Measurements from ENCODE around the gene ZNF525. TPM values are rescaled to one million over a fixed set of nuclear protein-coding genes. Genes with fewer than 3 reads are reported as not detected.
"Not testable (repeated sequence)": the region's sequence is repeated elsewhere in the genome, so short reads cannot be mapped to it uniquely, and the experiment has no call there.

The ZNF525 gene
- 1 to 10 TPM; 3.1 to 8.9 (median 5.3) TPM for polyA plus RNA-seq (ENCODE audit: insufficient read length in 10 of 10)
- long read RNA-seq, donor 1 = 0 reads
- long read RNA-seq, donor 2 = 0 reads
- long read RNA-seq, donor 3 = 0 reads
- long read RNA-seq, donor 4 = 0 reads
- long read RNA-seq, donor 5 = 0 reads
- long read RNA-seq, donor 6, partial matches to known transcripts = 7 of 7 reads
- long read RNA-seq, donor 6, other reads (novel, unspliced or antisense) = 0 of 7 reads
- long read RNA-seq, donor 7 = 0 reads
- long read RNA-seq, donor 8, partial matches to known transcripts = 0 of 1 reads
- long read RNA-seq, donor 8, other reads (novel, unspliced or antisense) = 0 of 1 reads
- long read RNA-seq, donor 9 = 0 reads

DNA sequence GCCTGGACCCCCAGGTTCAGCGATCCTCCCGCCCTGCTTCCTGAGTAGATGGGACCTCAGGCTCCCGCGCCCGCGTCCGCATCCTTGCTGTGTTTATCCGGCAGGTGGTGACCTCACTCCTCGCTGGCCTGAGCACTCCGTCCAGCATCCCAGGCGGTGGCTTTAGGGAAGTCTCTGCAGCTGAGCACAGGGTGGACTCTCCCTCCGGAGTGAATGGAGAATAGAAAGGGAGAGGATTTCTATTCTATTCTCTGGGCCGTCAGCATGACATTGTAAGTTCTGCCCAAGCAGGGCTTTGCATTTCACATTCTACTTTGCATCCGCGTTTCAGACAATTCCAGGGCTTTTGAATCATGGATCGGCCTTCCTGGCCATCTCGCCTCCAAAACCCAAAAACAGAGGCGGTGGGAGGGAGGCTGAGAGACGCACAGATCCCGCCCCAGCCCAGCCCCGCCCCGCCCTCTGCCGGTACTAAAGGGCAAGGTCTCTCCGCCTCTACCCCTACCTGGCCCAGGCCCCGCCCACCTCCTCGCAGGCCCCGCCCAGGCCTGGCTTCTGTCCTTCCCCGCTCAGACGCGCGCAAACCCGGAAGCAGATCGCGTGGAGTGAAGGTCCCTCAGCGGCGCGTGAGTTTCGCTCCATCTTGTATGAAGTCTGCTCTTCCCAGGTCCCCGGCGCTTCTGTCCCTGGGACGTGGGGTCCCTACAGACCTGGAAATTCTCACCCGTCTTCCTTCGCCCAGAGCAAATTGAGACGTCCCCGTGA is at the start of gene ZNF525:
Gene ZNF525 (plus strand): TSS at position 572 of the 765 bp plus-strand sequence. CDS start 6,577 bp downstream, outside the sequence.
- DNase-seq = peak; percentile 60 to 87 (median 86)

DNA sequence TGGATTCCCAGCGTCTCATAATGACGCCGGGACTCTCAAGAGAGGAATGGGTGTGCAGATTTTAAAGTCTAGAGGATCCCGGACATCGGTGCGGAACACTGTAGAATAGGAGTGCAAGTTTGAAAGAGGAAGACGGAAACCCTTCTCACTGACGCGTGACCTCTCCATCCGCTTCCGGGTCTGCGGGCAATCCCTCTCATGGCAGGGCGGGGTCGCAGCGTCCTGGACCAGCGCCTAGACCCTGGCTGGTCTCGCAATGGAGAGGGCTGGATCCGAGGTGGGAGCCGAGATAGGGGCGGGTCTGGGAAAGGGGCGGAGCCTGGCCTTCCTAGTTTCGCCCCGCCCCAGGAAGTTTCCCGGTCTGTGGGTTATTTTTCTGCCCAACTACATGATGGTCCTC is 36.5 kb upstream of the ZNF525 start:
- DNase-seq = peak in 2 of 3 donors; percentile 47

DNA sequence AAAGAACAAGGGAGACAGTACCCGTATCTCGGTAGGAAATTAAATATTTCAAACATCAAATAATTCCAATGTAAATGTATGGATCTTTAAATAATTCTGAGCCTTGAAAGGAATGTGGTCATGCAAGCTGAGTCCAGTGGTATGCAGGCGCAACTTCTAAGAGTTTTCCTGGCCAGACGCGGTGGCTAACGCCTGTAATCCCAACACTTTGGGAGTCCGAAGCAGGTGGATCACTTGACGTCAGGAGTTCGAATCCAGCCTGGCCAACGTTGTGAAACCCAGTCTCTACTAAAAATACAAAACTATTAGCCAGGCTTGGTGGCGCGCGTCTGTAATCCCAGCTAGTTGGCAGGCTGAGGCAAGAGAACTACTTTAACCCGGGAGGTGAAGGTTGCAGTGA is 33.0 kb upstream of the ZNF525 start:
- DNase-seq = no peak

DNA sequence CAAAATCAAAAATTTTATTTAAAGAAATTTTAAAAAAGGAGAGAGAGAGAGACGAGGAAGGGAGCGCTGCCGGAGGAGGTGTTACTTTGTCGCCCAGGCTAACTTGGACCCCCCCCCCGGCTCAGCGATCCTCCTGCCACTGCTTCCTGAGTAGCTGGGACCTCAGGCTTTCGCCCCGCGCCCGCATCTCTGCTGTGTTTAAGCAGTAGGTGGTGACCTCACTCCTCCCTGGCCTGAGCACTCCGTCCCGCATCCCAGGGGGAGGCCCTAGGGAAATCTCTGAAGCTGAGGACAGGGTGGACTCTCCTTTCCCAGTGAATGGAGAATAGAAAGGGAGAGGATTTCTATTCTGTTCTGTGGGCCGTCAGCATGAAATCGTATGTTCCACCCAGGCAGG is 32.4 kb upstream of the ZNF525 start:
- peak in 1 of 3 donors; percentile 77 for DNase-seq

DNA sequence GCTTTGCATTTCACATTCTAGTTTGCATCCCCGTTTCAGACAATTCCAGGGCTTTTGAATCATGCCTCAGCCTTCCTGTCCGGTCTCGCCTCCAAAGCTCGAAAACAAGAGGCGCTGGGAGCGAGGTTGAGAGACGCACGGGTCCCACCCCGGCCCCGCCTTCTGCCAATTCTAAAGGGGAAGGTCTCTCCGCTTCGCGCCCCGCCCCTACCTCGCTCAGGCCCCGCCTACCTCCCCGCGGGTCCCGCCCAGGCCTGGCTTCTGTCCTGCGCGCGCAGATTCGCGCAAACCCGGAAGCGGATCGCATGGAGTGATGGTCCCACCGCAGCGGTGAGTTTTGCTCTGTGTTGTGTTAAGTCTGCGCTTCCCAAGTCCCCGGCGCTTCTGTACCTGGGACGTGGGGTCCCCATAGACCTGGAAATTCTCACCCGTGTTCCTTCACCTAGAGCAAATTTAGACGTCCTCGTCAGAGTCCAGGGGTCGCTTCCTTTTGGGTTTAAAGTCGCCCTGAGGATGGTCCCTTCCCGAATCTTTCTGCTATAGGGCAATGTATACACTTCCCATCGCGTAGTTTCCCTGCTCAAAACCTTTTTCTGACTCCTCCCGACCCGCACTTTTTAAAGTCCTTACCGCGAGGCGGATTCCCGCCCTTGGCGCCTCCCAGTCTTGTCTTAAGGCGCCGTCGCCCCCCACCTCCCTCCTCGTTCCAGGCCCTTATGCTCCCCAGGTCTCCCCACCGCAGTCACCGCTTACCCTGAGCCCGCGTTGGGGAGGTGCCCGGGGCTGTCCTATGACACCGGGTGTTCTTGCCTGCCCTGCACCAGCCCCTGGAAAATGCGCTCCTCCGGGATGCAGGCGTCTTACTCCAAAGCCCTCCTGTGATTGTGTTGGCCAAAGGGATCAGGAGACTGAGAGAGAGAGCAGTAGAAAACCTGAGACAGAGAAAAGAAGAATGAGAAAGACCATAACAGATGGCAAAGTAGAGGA is 31.7 kb upstream of the ZNF525 start, which contains the start of gene ZNF845:
Gene ZNF845 (plus strand): TSS at position 287 of the 987 bp plus-strand sequence. CDS start 7,559 bp downstream, outside the sequence.
- peak; percentile 89 to 97 (median 92) for DNase-seq

DNA sequence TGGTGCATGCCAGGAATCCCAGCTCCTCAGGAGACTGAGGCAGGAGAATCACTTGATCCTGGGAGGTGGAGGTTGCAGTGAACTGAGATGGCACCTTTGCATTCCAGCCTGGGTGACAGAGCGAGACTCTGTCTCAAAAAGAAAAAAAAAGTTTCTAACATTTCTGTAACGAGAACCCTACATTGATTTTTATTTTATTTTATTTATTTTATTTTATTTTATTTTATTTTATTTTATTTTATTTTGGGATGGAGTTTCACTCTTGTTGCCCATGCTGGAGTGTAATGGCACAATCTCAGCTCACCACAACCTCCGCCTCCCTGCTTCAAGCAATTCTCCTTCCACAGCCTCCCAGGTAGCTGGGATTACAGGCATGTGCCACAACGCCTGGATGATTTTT is 21.1 kb upstream of the ZNF525 start:
- DNase-seq = not testable (repeated sequence)

DNA sequence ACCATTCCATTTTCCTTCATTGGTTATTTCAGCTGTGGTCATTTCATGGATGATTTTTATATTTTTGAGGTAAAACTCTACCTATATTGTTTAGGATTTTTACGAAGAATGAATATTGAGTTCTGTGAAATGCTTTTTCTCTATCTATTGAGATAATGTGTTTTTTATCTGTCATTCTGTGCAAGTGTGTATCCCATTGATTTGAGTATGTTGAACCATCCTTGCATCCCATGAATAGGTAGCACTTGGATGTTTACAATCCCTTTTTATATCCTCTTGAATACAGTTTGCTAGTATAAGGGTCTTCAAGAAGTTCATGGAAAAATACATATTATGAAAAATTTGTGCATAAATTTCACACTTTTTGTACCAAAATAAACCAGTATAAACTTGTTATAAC is 9.8 kb upstream of the ZNF525 start:
- no peak for DNase-seq

DNA sequence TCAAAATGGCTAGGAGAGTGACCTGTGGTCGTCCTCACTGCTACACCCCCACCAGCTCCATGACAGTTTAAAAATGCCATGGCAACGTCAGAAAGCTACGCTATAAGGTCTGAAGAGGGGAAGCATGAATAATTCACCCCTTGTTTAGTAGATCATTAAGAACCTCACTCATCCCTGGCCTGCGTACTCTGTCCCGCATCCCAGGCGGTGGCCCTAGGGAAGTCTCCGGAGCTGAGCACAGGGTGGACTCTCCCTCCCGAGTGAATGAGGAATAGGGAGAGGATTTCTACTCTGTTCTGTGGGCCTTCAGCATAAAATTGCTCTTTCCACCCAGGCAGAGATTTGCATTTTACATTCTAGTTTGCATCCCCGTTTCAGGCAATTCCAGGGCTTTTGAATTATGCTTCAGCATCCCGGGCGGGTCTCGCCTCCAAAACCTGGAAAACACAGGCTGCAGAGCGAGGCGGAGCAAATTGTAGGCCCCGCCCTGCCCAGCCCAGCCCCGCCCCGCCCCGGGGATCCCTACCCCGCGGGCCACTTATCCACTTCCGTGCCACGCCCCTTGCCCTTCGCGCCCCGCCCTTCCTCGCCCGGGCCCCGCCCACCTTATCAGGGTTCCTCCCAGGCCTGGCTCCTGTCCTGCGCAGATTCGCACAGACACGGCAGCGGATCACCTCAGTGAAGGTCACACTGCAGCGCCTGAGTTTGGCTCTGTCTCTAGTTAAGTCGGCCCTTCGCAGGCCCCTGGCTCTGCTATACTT is 7.5 kb upstream of the ZNF525 start:
- DNase-seq = no peak

DNA sequence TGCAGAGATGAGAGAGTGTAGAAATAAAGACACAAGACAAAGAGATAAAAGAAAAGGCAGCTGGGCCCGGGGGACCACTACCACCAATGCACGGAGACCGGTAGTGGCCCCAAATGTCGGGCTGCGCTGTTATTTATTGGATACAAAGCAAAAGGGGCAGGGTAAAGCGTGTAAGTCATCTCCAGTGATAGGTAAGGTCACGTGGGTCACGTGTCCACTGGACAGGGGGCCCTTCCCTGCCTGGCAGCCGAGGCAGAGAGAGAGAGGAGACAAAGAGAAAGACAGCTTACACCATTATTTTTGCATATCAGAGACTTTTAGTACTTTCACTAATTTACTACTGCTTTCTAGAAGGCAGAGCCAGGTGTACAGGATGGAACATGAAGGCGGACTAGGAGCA is 5.4 kb upstream of the ZNF525 start:
- not testable (repeated sequence) for DNase-seq

DNA sequence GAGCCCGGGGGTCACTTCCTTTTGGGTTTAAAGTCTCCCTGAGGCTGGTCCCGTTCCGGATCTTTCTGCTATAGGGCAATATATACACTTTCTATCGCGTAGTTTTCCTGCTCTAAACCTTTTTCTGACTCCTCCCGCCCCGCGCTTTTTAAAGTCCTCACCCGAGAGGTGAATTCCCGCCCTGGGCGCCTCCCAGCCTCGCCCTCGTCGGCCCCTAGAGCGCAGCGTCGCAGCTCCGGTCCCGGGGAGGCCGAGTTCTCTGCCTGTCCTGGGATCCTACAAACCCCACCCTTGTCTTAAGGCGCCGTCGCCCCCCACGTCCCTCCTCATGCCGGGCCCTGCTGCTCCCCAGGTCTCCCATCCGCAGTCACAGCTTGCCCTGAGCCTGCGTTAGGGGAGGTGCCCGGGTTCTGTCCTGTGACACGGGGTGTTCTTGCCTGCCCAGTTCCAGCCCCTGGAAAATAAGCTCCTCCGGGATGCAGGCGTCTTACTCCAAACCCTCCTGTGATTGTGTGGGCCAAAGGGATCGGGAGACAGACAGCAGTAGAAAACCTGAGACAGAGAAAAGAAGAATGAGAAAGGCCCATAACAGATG is 491 bp downstream of the ZNF525 start:
- DNase-seq = no peak

DNA sequence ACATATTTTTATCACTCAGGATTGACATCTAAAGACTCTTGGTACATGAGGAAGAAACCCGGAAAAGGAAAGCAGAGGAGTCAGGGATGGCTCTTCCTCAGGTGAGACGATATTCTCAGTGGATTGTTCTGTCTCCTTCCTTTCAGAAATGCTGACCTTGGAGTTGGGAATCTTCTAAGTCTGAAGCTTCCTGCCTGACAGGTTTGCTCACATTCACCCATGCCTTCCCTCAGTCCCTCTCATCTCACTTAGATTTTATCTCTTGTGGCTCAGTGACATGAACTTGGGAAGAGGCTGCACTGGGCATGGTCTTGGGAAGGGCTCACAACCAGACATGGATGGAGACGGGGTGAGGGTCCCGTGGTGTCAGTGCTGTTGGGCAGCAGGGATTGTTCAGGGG is 6.7 kb downstream of the ZNF525 start:
- DNase-seq = no peak

DNA sequence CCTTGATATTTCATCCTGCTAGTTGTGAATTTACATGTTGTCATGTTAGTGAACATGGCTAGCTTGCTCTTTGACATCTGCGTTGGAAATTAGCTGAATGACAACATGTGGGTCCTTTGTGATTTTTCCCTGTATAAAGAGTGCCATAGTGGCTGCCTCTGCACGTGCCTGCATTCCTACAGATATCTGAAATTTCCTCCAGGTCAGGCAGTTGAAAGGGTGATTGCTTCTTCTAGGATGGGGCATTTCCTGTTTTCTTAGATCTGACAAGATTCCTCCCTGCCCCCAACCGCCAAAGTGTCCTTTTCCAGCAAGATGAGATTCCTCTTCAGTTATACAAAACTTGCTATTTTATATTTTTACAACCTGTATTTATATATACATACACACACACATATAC is 8.8 kb downstream of the ZNF525 start:
- no peak for DNase-seq

DNA sequence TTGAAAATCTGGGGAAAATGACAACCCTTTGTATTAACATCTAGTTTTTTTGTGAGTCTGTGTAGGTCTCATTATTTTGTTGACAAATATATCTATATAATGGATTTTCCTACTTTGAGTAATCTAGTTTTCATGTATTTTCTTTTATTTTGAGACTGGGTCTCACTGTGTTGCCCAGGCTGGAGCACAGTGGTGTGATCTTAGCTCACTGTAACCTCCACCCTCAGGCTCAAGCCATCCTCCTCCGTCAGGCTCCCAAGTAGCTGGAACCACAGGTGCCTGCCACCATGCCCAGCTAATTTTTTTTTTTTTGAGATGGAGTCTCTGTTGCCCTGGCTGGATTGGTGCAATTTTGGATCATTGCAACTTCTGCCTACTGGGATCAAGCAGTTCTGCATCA is 9.2 kb downstream of the ZNF525 start:
- no peak for DNase-seq

DNA sequence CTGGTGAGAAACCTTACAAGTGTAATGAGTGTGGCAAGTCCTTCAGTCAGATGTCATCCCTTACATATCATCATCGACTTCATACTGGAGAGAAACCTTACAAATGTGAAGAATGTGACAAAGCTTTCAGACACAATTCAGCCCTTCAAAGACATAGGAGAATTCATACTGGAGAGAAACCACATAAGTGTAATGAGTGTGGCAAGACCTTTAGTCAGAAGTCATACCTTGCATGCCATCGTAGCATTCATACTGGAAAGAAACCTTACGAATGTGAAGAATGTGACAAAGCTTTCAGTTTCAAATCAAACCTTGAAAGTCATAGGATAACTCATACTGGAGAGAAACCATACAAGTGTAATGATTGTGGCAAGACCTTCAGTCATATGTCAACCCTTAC is 15.9 kb downstream of the ZNF525 start:
- DNase-seq = no peak

DNA sequence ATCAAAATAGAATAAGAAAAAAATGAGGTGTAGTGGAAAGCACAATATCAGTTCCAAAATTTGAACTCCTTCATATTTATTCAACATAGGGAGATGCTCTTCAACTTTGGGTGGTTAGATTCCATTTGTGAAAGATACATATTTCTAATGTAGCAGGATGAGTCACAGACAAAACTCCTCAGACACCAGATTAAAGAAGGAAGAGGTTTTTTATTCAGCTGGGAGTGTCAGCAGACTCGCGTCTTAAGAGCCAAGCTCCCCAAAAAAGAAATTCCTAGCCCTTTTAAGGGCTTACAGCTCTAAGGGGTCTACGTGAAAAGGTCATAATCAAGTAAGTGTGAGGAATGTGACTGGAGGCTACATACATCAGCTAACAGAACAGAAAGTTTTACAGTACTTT is 22.7 kb downstream of the ZNF525 start:
- no peak for DNase-seq

DNA sequence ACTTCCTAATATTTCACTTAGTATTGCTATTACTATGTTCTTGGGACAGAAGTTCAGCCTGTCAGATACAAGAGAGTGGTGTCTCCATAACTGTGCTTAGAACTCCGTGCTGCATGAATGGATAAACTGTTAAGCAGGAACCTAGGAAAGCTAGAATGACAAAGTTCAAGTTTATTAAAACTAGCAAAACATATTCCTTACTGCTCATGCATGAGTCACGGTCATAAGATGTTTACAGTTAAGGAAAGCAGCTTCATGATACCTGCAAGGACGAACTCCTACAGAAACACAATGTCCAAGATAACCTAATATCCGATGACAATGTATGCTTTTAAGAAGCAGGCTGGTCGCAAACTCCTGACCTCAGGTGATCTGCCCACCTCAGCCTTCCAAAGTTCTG is 23.4 kb downstream of the ZNF525 start:
- DNase-seq = no peak

DNA sequence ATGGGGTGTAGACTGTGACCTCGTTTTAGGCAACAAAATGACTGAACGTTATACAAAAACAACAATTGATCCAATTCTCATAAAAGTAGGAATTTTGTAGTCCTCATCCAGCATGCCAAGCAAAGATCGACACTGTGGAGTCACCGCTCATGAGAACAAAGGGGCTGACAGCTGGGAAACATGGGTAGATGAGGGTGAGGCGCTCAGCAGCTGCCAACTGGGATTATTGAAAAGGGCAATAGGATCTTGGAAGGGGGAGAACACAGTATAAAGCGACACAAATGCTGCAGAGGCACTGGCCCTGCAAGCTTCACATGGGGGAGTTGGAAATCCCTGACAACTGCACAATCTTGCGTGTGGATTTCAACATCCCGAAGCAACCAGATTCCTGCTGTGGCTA is 24.1 kb downstream of the ZNF525 start:
- DNase-seq = peak; percentile 20 to 58 (median 24)

DNA sequence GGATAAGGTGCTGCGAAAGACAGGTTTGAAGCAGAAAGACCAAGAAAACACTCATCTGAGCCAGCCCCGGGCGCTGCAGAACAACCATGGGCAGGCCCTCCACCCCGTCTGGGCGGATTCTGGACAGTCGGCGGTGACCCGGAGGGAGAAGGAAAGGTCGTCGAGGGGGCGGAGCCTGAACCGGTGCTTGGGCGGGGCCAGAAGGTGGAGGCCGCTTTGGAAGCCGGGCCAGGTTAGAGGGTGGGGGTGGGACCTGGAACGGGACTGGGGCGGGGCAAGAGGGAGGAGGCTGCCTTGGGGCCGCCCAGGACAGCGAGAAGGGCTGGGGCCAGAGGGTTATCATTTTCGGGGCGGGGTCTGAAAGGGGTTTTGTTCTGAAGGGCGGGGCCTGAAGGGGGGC is 24.5 kb downstream of the ZNF525 start:
- peak in 2 of 3 donors; percentile 10 to 20 for DNase-seq

DNA sequence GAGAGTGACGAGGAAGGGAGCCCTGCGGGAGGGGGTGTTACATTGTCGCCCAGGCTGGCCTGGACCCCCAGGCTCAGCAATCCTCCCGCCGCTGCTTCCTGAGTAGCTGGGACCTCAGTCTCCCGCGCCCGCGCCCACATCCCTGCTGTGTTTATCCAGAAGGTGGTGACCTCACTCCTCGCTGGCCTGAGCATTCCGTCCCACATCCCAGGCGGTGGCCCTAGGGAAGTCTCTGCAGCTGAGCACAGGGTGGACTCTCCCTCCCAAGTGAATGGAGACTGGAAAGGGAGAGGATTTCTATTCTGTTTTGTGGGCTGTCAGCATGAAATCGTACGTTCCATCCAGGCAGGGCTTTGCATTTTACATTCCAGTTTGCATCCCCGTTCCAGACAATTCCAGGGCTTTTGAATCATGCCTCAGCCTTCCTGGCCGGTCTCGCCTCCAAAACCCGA is 29.0 kb downstream of the ZNF525 start:
- peak in 2 of 3 donors; percentile 24 to 46 for DNase-seq
